Lower leg skin (tissue), 4 donors: ENCODE measurements around the gene GALNT7. TPM values are rescaled to one million over a fixed set of nuclear protein-coding genes. Genes with fewer than 3 reads are reported as not detected.

Experiments used
- DNase-seq, 2 donors: peaks; one replicate each; pipeline ENCODE4 v3.0.0-alpha.2; 2019; ENCODE audit warnings: low spot score in 2 of 2
- H3K4me3 ChIP-seq: fragments of 200-600 bp; sonication (generic); 2 replicates; pipeline ENCODE4 v1.5.1; 2017; ENCODE audit warnings: mild to moderate bottlenecking, low read depth; ENCODE audit not compliant: poor library complexity, severe bottlenecking
- POLR2A ChIP-seq, 2 donors: fragments of 450-650 bp; IDR thresholded peaks; one replicate each; pipeline ENCODE4 v1.6.1; 2016 to 2017; ENCODE audit warnings: antibody characterized with exemption in 2 of 2, mild to moderate bottlenecking in 1 of 2, moderate library complexity in 1 of 2
- WGBS, 2 donors: methylation state at CpG; one replicate each; pipeline ENCODE4 v1.1.5; 2018; 5-methylcytosine and 5-hydroxymethylcytosine counted together
- intact Hi-C: fragments of 100-400 bp; cut with DNase I; formaldehyde crosslinking; loops from one replicate; pipeline ENCODE4 v1.15.0; 2023; ENCODE audit warnings: low total_unique reads
- total RNA-seq, 4 donors: library from RNA; depleted of rRNA; stranded (reverse); fragments of >200 nt; gene quantifications; one replicate each; pipeline ENCODE4 v1.1.0, GENCODE V29; 2016
- TF ChIP-seq, protein P1 (sequence below), 3 donors: fragments of 450-650 bp; IDR thresholded peaks; one replicate each; pipeline ENCODE4 v1.5.1; 2016; ENCODE audit warnings: antibody characterized with exemption in 3 of 3, mild to moderate bottlenecking in 3 of 3, moderate library complexity in 2 of 3

The GALNT7 gene
- total RNA-seq, 4 donors from 2014 or later: 2.3 to 14.0 (median 12.5) TPM

DNA sequence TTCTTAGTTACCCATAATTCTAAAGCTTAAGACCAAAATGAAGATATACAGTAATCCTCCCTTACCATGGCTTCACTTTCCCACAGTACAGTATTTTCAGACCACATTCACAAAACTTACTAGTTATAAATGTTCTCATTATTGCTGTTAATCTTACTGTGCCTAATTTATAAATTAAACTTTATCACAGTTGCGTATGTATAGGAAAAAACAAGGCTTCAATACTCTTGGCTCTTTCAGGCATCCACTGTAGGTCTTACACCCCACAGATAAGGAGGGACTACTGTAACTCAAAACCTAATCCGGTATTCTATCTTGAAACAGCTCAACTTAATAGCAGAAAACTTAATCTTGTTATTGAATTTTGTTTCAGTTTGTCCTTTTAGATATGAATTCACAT is 162.0 kb downstream of the GALNT7 start:
- WGBS, 2 donors: 89 to 95% methylated on average over 2 of the region's 2 CpGs
- TF ChIP-seq, protein P1, sequence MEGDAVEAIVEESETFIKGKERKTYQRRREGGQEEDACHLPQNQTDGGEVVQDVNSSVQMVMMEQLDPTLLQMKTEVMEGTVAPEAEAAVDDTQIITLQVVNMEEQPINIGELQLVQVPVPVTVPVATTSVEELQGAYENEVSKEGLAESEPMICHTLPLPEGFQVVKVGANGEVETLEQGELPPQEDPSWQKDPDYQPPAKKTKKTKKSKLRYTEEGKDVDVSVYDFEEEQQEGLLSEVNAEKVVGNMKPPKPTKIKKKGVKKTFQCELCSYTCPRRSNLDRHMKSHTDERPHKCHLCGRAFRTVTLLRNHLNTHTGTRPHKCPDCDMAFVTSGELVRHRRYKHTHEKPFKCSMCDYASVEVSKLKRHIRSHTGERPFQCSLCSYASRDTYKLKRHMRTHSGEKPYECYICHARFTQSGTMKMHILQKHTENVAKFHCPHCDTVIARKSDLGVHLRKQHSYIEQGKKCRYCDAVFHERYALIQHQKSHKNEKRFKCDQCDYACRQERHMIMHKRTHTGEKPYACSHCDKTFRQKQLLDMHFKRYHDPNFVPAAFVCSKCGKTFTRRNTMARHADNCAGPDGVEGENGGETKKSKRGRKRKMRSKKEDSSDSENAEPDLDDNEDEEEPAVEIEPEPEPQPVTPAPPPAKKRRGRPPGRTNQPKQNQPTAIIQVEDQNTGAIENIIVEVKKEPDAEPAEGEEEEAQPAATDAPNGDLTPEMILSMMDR (IDR thresholded peaks at IDR 0.05): no peak
- no peak for TF ChIP-seq POLR2A (IDR thresholded peaks at IDR 0.05)
- no peak for DNase-seq
- no peak overlapping the region for H3K4me3 ChIP-seq
- intact Hi-C loops: no loop called here

DNA sequence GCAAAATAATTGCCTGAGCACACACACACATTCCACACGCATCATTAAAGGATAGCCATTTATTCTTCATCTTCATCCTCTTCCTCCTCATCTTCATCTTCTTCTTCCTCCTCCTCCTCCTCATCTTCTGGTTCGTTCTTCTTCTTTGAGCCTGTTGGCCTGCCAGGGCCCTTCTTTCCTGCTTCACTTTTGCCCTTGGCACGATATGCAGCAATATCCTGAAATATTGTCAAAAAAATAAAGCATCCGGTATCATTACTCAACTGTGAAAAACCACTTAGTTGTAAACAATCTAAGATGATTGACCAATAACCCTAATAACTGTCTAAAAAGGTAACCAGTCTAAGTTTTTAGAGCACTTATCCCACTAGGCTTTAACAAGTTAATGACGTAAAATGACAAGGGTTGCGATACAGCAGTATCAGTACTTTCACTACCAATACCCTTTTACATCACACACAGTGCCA is 163.4 kb downstream of the GALNT7 start:
- TF ChIP-seq, protein P1 (IDR thresholded peaks at IDR 0.05): no peak
- no peak for TF ChIP-seq POLR2A (IDR thresholded peaks at IDR 0.05)
- WGBS, 2 donors: 34 to 39% methylated on average over 6 of the region's 6 CpGs
- no peak for DNase-seq
- intact Hi-C loops: no loop called here
- no peak overlapping the region for H3K4me3 ChIP-seq

DNA sequence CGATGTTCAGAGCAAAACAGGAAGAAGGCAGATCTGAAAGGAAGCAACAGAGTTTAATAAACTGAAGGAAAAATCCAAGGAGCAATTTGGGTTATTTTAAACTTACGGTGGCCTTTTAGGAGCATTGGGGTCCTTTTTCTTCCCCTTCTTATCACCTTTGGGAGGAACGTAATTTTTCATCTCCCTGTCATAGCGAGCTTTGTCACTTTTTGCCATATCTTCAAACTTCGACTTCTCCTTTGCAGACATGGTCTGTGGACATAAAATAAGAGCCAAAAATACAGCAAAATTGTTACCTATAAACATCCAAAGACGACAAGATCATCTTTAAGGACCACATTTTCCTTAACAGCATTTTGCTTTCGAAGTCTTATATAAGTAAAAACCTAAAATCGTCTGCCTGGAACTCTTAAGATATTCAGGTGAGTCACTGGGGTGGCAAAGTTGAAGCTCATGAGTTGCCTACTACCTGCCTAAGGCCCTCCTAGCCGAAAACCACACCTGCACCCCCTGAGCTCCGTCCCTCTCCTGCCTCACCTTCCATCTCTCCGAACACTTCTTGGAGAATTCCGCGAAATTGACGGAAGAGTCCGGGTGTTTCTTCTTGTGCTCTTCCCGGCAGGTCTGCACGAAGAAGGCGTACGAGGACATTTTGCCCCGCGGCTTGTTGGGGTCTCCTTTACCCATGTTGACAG is 164.5 kb downstream of the GALNT7 start:
- intact Hi-C loops: no loop called here
- WGBS, 2 donors: 6 to 8% methylated on average over 21 of the region's 21 CpGs
- no peak for TF ChIP-seq POLR2A (IDR thresholded peaks at IDR 0.05)
- TF ChIP-seq, protein P1 (IDR thresholded peaks at IDR 0.05): no peak
- H3K4me3 ChIP-seq: peak overlapping the region; percentile 99
- no peak for DNase-seq

DNA sequence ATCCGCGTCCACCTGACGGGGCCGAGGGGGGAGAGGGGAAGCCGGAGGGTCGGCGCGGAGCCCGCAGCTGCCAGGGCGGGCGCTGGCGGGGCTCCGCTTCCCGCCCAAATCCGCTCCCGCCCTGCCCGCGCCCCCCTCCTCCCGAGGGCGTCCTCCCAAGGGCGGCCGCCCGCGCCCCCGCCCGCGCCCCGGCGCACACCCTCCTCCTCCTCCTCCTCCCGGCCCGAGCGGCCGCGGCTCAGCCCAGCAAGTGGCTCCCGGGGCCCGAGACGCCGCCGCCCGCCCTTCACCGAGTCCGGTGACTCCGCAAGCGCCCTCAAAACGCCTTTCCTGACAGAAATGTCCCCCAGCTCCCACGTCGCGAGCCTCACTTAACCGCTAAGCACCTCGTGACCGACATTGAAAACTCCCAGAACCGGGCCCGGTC is 165.1 kb downstream of the GALNT7 start:
- WGBS, 2 donors: 0 to 1% methylated on average over 16 to 29 of the region's 53 CpGs
- H3K4me3 ChIP-seq: peak overlapping the region; percentile 99
- peak; percentile 45 to 93 for DNase-seq
- TF ChIP-seq, protein P1 (IDR thresholded peaks at IDR 0.05): no peak
- no peak for TF ChIP-seq POLR2A (IDR thresholded peaks at IDR 0.05)
- intact Hi-C loops: no loop called here

DNA sequence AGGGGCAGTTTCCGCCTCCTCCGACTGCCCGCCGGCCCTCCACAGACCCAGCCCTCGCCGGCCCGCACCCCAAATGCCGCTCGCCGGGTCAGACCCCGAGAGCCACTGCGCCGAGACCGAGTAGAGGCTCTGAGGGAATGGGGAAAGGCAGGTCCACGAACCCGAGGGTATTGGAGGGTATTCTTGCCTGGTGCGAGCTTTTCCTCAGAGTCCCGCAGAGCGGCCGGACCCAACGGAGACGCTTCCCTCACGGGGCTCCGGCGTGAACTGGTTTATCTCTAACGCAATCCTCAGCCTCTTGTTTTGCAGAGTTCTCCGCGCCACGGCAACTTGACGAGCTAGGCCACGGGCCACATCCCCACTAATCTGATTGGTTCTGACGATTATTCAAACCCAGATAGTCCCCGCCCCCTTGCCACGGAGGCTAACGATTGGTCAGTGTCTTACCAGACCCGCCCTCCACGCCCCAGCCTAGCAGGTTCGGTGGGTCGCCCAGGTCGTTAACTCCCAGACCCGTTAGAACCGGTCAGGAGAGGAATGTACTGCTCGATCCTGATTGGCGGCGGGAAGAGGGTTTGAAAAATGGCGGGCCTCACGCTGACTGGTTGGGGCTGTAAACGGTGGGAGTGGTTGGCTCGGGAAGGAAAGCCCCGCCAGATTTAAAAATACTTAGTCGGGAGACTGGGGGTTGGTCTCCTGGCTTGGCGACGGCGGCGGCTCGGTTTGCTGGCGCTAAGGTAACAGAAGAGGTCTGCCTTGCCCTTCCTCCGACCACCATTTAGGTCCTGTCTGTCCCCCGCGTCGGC is 165.7 kb downstream of the GALNT7 start, which contains the start of gene HMGB2:
TSS of gene HMGB2 (minus strand) at position 274 of the 806 bp plus-strand sequence. CDS start 709 bp downstream, outside the sequence.
- TF ChIP-seq, protein P1 (IDR thresholded peaks at IDR 0.05): no peak
- TF ChIP-seq POLR2A (IDR thresholded peaks at IDR 0.05): peak in 1 of 2 donors; percentile 89
- DNase-seq: peak; percentile 100
- WGBS, 2 donors: 0% methylated on average over 50 to 53 of the region's 61 CpGs
- intact Hi-C loops: no loop called here
- peak within 1 kb of the TSS; percentile 99 for H3K4me3 ChIP-seq
